Hair follicular keratinocyte (primary cell): ENCODE results near the gene CLN3. TPM values are rescaled to one million over a fixed set of nuclear protein-coding genes. Genes with fewer than 3 reads are reported as not detected.

Source experiments
- total RNA-seq: library from RNA; depleted of rRNA; stranded (reverse); fragments of >200 nt; gene quantifications from 2 replicates; pipeline ENCODE4 v1.2.3, GENCODE V29; 2015

CLN3 gene
- total RNA-seq, result 4.5 and 9.3 TPM in 2 replicates

DNA sequence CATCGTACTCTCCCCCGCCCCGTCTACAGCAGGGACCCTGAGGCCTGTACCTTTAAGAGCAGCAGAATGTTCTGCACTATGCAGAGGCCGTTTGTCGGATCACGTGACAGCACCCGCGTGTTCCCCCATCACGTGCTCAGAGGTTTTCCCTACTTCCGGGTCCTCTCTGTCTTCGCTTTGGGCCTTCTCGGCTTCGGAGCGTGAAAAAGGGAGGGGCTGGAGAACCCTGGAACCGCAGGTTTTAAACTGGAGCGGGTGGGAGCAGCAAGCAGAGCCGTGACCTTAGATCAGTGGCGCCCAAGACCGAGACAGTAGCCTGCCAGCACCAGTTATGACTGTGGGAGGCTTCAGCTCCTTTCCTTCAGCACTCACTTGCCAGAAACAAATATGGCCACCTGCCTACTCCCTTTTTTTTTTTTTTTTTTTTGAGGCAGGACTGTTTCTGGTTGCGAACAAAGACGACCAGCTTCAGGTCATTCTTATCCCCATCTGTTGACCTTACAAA, at the start of gene CLN3:
Gene CLN3 (minus strand): TSS at position 105 of the 505 bp plus-strand sequence. CDS start 315 bp downstream, outside the sequence.

DNA sequence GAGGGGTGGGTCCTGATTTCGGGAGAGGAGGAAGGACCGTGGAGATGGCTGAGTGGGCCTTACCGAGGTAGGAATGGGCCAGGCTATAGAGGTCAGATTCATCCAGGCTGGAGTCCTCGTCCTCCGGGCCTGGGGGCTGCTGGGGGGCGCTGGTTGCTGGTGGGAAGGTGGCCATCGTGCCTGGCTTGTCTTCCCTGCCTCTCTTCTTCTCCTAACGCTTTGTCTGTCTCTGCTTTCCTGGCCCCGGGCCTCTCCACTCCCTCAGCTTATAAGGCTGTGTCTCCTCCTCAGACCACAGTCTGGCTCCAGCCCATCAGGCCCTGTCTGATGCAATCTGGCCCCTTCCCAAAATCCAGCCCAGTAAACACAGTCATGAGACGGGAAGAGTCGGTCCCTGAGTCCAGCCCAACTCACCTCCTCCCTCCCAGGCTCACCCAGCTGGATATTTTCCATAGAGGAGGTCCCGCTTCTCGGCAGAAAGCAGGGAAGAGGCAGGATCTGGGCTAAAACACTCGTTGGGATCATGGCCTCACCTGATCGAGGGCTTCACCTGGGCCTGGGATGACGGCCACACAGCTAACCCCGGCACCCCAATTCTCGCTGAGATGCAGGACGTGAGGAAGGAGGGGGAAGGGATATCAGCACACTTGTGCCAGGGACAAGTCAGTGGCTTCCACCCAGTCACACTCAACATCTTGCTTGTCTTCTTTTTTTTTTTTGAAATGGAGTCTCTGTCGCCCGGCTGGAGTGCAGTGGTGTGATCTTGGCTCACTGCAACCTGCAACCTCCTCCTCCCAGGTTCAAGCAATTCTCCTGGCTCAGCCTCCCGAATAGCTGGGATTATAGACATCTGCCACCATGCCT, 47.1 kb upstream of the CLN3 start, which contains the start of gene NUPR1:
Gene NUPR1 (minus strand): TSS at position 242 of the 864 bp plus-strand sequence. CDS start 67 bp downstream, at position 175.

DNA sequence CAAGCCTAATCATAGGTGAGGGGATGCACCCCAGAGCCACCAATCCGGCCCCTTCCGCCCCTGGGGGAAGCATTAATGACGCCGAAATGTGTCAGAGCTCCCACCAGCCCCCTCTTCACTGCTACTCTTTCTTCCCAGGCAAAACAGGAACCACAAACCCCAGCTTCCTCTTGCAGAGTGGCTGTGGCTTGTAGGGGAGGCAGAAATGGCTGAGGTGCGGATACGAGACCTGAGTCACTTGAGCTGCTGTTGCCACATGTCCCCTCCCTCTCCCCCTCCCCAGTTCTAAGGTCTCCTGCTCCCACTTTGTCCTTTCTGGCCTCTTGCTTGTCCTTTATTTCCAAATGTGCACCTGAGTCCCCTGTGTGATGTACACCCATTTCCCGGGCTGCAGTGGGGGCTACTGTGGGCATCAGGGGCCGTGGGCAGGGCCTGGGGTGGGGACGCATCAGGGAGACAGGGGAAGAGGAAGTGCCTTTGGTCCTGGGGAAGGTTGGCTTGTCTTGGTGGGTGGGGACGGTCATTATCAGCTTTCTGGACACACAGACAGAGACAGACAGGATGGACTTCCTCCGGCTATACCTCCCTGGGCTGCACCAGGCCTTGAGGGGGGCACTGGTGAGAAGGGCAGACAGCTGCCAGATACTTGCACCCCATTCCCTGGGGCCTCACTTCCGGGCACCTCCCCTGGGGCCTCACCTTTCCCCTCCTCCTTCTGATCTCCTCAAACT, 2.4 kb upstream of the CLN3 start, which contains the start of gene APOBR:
Gene APOBR (plus strand): TSS at position 523 of the 731 bp plus-strand sequence. CDS start 39 bp downstream, at position 562.

Other genes with a start within 250 kb of the CLN3 start
- 0.08 TPM in 1 of 2 replicates, not detected in the other for gene SBK1, start 199.5 kb downstream of the CLN3 start, total RNA-seq
- 0.04 and 0.47 TPM in 2 replicates for gene NPIPB6, start 128.6 kb downstream of the CLN3 start, total RNA-seq
- 107 and 134 TPM in 2 replicates for gene EIF3CL, start 88.2 kb downstream of the CLN3 start, total RNA-seq
- not detected in 2 replicates for gene NPIPB7, start 19.7 kb downstream of the CLN3 start, total RNA-seq
- gene APOBR, start 2.6 kb upstream of the CLN3 start, total RNA-seq, result 0.04 TPM in 1 of 2 replicates, not detected in the other
- gene IL27, start 14.8 kb upstream of the CLN3 start, total RNA-seq, result not detected in 2 replicates
- gene NUPR1, start 46.9 kb upstream of the CLN3 start, total RNA-seq, result 20.5 and 35.1 TPM in 2 replicates
- 14.3 and 17.2 TPM in 2 replicates for gene SGF29, start 61.8 kb upstream of the CLN3 start, total RNA-seq
- gene SULT1A2, start 105.0 kb upstream of the CLN3 start, total RNA-seq, result 0.23 TPM in 1 of 2 replicates, not detected in the other
- 5.2 and 7.3 TPM in 2 replicates for gene SULT1A1, start 118.0 kb upstream of the CLN3 start, total RNA-seq
- gene NPIPB8, start 146.0 kb upstream of the CLN3 start, total RNA-seq, result 0.11 TPM in 1 of 2 replicates, not detected in the other
- gene EIF3C, start 219.4 kb upstream of the CLN3 start, total RNA-seq, result 151 and 224 TPM in 2 replicates